ENCODE data around the gene OAF.

The OAF gene

GRCh38 chr11:120222916-120223315 is 12.1 kb downstream of the OAF start:
- DNase-seq (ENCODE audit: low read depth in 2 of 2): no peak

GRCh38 chr11:120223793-120224192 is 13.0 kb downstream of the OAF start:
- no peak for DNase-seq (ENCODE audit: low read depth in 2 of 2)

- no peak for DNase-seq (ENCODE audit: low read depth in 2 of 2)
Measured at GRCh38 chr11:120224361-120224760, 13.5 kb downstream of the OAF start.

GRCh38 chr11:120224972-120225909 is 14.4 kb downstream of the OAF start:
- DNase-seq (ENCODE audit: low read depth in 2 of 2): no peak

- DNase-seq (ENCODE audit: low read depth in 2 of 2): no peak
Measured at GRCh38 chr11:120226242-120226641, 15.4 kb downstream of the OAF start.

- no peak for DNase-seq (ENCODE audit: low read depth in 2 of 2)
Measured at GRCh38 chr11:120226714-120227113, 15.9 kb downstream of the OAF start.

- no peak for DNase-seq (ENCODE audit: low read depth in 2 of 2)
Measured at GRCh38 chr11:120227228-120227852, 16.5 kb downstream of the OAF start.

- no peak for DNase-seq (ENCODE audit: low read depth in 2 of 2)
Measured at GRCh38 chr11:120228794-120229384, 18.1 kb downstream of the OAF start.

- no peak for DNase-seq (ENCODE audit: low read depth in 2 of 2)
Measured at GRCh38 chr11:120229451-120230424, 18.9 kb downstream of the OAF start.

- no peak for DNase-seq (ENCODE audit: low read depth in 2 of 2)
Measured at GRCh38 chr11:120230433-120231071, 19.7 kb downstream of the OAF start.

- DNase-seq (ENCODE audit: low read depth in 2 of 2): no peak
Measured at GRCh38 chr11:120231963-120232362, 21.1 kb downstream of the OAF start.

GRCh38 chr11:120233207-120233803 is 22.5 kb downstream of the OAF start:
- DNase-seq (ENCODE audit: low read depth in 2 of 2): no peak

- DNase-seq (ENCODE audit: low read depth in 2 of 2): peak; percentile 45 to 58
Measured at GRCh38 chr11:120235024-120235628, 24.3 kb downstream of the OAF start.

GRCh38 chr11:120236169-120237107 is 25.6 kb downstream of the OAF start:
- no peak for DNase-seq (ENCODE audit: low read depth in 2 of 2)

GRCh38 chr11:120238968-120239620 is 28.3 kb downstream of the OAF start:
- DNase-seq (ENCODE audit: low read depth in 2 of 2): no peak

GRCh38 chr11:120239713-120240640 is 29.1 kb downstream of the OAF start, which contains the start of gene POU2F3:
TSS of gene POU2F3 (plus strand) at chr11:120240140. CDS start at chr11:120240344, 204 bp downstream.
- no peak for DNase-seq (ENCODE audit: low read depth in 2 of 2)

- DNase-seq (ENCODE audit: low read depth in 2 of 2): no peak
Measured at GRCh38 chr11:120240866-120241265, 30.0 kb downstream of the OAF start.
